ENCODE data around the gene CAPN12. TPM values are rescaled to one million over a fixed set of nuclear protein-coding genes. Genes with fewer than 3 reads are reported as not detected.

The CAPN12 gene
- polyA plus RNA-seq, 1 of the 3 experiments (the other 2 are of a cell fraction): 3.0 TPM

GRCh38 chr19:38695832-38696728, 48.2 kb downstream of the CAPN12 start:
- Histone ChIP-seq H3K79me2 (ENCODE audit: insufficient read depth) (peaks cover 97% of the 10 kb centered on the region), H3F3A (replicated peaks; ENCODE audit: insufficient read depth) (peaks cover 20% of the 10 kb centered on the region), H3K4me2 (no peak overlapping the region), H3K9me2 (no peaks in the 10 kb centered on the region), H2AFZ (ENCODE audit: low read depth) (no peak overlapping the region), H3K9ac (no peak overlapping the region), H3K27me3 (ENCODE audit: insufficient read depth) (no peaks in the 10 kb centered on the region), H3K4me3 (ENCODE audit: low read depth in 2 of 2, low read length in 1 of 2) (no peak overlapping the region; a peak in 1 of 4 replicates), H3K9me3 (no peaks in the 10 kb centered on the region), H3K27ac (ENCODE audit: low read depth in 2 of 2, low read length in 1 of 2) (peak overlapping the region; percentile 5 to 62; a peak in 2 of 4 replicates), H4K20me1 (ENCODE audit: insufficient read depth) (peaks cover 31% of the 10 kb centered on the region), H3K36me3 (replicated peaks in 1 of 2; ENCODE audit: control insufficient read depth in 1 of 2, insufficient read depth in 2 of 2, low read length in 1 of 2) (peaks cover 22 to 33% of the 10 kb centered on the region in 2 experiments), H3K4me1 (ENCODE audit: control insufficient read depth in 1 of 2, insufficient read depth in 2 of 2, low read depth in 1 of 2, low read length in 1 of 2) (peaks cover 31 to 71% of the 10 kb centered on the region in 2 experiments; a peak in 3 of 4 replicates)
- WGBS (ENCODE audit: low lambda C conversion rate): 94% methylated on average over 22 of the region's 22 CpGs
- POLR2A ChIA-PET: no interaction called here
- peak; percentile 74 for DNase-seq
- CTCF ChIA-PET: interaction anchor here (0.6 to 1.4 kb wide), 4 partner anchors 9 to 34 kb away, joined by 3 to 5 read pairs (median 3); no protein-coding TSS in a partner anchor
- 0 out of 2 replicates have a peak, but pooled peaks have one; percentile 37 for TF ChIP-seq RCOR1 (IDR thresholded peaks at IDR 0.05; ENCODE audit: low read length)
- no peak for TF ChIP-seq TAF1 (IDR thresholded peaks at IDR 0.05; ENCODE audit: borderline replicate concordance, low read depth, low read length)
- peak in 1 of 2 experiments; percentile 50; a peak in 2 of 4 replicates for TF ChIP-seq EP300 (IDR thresholded peaks at IDR 0.05; ENCODE audit: borderline replicate concordance in 1 of 2, low read depth in 1 of 2, low read length in 1 of 2)
- peak; percentile 24; the same call in 1 of the 2 replicates for TF ChIP-seq GATA2 (CRISPR knock-in tag; IDR thresholded peaks at IDR 0.05)
- TF ChIP-seq FOXJ3 (CRISPR knock-in tag; IDR thresholded peaks at IDR 0.05): 0 out of 2 replicates have a peak, but pooled peaks have one; percentile 27
- no peak for TF ChIP-seq USF1 (IDR thresholded peaks at IDR 0.05; ENCODE audit: borderline replicate concordance, low read depth)
- TF ChIP-seq RAD21 (IDR thresholded peaks at IDR 0.05; ENCODE audit: low read length): no peak

GRCh38 chr19:38695317-38695683, 49.0 kb downstream of the CAPN12 start:
- H3K27me3 ChIP-seq (ENCODE audit: insufficient read depth): no peaks in the 10 kb centered on the region
- H3K9me3 ChIP-seq: no peaks in the 10 kb centered on the region
- no peaks in the 10 kb centered on the region for H3K9me2 ChIP-seq
- no peak for DNase-seq
- H3K4me1 ChIP-seq (ENCODE audit: control insufficient read depth in 1 of 2, insufficient read depth in 2 of 2, low read depth in 1 of 2, low read length in 1 of 2): peaks cover 38 to 75% of the 10 kb centered on the region in 2 experiments; a peak in 3 of 4 replicates
- CTCF ChIA-PET: interaction anchor here (0.7 to 1.4 kb wide), 3 partner anchors 9 to 35 kb away, joined by 3 to 5 read pairs (median 3); no protein-coding TSS in a partner anchor
- H3K27ac ChIP-seq (ENCODE audit: low read depth in 2 of 2, low read length in 1 of 2): peak overlapping the region; percentile 56 to 99; a peak in 2 of 4 replicates
- peaks cover 20 to 25% of the 10 kb centered on the region in 2 experiments for H3K36me3 ChIP-seq (replicated peaks in 1 of 2; ENCODE audit: control insufficient read depth in 1 of 2, insufficient read depth in 2 of 2, low read length in 1 of 2)
- H4K20me1 ChIP-seq (ENCODE audit: insufficient read depth): peaks cover 30% of the 10 kb centered on the region
- H3K9ac ChIP-seq: no peak overlapping the region
- H3K4me2 ChIP-seq: no peak overlapping the region
- peaks cover 97% of the 10 kb centered on the region for H3K79me2 ChIP-seq (ENCODE audit: insufficient read depth)
- POLR2A ChIA-PET: no interaction called here
- 93% methylated on average over 9 of the region's 9 CpGs for WGBS (ENCODE audit: low lambda C conversion rate)
- peaks cover 28% of the 10 kb centered on the region for H3F3A ChIP-seq (replicated peaks; ENCODE audit: insufficient read depth)
- H3K4me3 ChIP-seq (ENCODE audit: low read depth in 2 of 2, low read length in 1 of 2): no peak overlapping the region
- no peak overlapping the region for H2AFZ ChIP-seq (ENCODE audit: low read depth)
- TF ChIP-seq YY1 (IDR thresholded peaks at IDR 0.05; ENCODE audit: low read depth) (no peak), ZBTB33 (IDR thresholded peaks at IDR 0.05; ENCODE audit: borderline replicate concordance, low read depth) (no peak), SMC3 (IDR thresholded peaks at IDR 0.05; ENCODE audit: low read depth, low read length) (no peak), EZH2phosphoT487 (IDR thresholded peaks at IDR 0.05; ENCODE audit: borderline replicate concordance, low read depth) (no peak), MEF2A (IDR thresholded peaks at IDR 0.05; ENCODE audit: borderline replicate concordance, low read depth) (no peak), PBX3 (IDR thresholded peaks at IDR 0.05) (no peak), POLR2AphosphoS5 (IDR thresholded peaks at IDR 0.05; ENCODE audit: low read depth, low read length) (no peak), GATA2 (CRISPR knock-in tag; IDR thresholded peaks at IDR 0.05) (no peak), CTCF (IDR thresholded peaks at IDR 0.05) (no peak), NRF1 (IDR thresholded peaks at IDR 0.05; ENCODE audit: low read depth, low read length) (no peak), RFX5 (IDR thresholded peaks at IDR 0.05; ENCODE audit: low read length) (no peak)
